Measurements from ENCODE around the gene KIAA0319L. TPM values are rescaled to one million over a fixed set of nuclear protein-coding genes. Genes with fewer than 3 reads are reported as not detected.
A peak's percentile ranks its signal among the peaks of the same experiment; 100 is the strongest.

Gene KIAA0319L
- polyA plus RNA-seq, 1 donor from 2014 or later: 38.1 TPM

DNA sequence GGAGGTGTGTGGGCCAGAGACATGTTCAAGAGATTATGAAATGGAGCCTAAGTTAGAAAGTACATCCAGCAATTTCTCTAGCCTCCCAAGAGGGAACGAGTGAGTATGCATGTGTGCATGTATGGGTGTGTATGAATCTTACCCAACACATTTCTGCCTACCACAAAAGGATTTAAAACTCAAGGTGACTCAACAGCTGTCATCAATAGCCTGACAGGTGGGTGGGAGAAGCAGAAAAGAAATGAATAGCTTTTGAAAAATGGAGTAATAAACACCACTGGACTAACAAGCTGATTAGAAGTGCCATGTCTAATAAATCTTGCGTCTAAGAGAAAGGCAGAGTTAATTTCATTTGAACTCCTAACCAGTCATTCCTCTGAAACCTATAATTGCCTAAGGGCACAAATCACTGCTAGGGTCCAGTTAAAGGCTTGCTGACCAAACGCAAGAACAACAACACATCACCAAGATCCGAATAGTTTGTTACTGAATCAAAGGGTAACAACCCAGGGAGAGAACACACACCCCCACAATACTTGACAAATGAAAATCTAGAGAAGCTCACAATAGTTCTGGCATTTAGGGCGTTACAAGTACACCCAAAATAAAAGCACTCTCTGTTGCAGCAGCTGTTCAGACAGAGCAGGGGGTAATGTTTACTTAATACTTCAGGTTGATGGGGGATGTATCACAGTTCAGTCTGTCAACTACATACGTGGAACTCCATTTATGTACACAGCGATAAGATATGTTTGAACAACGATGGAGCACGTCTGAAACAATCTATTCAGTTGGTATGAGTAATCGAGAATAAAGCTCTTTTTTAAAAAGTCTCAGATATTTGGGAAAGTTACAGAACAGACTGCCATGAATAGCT lies 1.4 kb downstream of the KIAA0319L start:
- peaks cover 5% of the 10 kb centered on the region for H3F3A ChIP-seq (ENCODE audit: insufficient read depth, low read length, poor library complexity, severe bottlenecking)
- no peak overlapping the region for H3K27ac ChIP-seq (ENCODE audit: low read length)
- H4K20me1 ChIP-seq (ENCODE audit: insufficient read depth): no peaks in the 10 kb centered on the region
- no peak overlapping the region for H2AFZ ChIP-seq (ENCODE audit: low read depth, low read length)
- peak overlapping the region; percentile 93 for H3K4me3 ChIP-seq (ENCODE audit: low read length)
- no peaks in the 10 kb centered on the region for H3K27me3 ChIP-seq (ENCODE audit: insufficient read depth, low read depth, low read length)
- no peaks in the 10 kb centered on the region for H3K9me3 ChIP-seq (ENCODE audit: low read length)
- TF ChIP-seq, protein P1, sequence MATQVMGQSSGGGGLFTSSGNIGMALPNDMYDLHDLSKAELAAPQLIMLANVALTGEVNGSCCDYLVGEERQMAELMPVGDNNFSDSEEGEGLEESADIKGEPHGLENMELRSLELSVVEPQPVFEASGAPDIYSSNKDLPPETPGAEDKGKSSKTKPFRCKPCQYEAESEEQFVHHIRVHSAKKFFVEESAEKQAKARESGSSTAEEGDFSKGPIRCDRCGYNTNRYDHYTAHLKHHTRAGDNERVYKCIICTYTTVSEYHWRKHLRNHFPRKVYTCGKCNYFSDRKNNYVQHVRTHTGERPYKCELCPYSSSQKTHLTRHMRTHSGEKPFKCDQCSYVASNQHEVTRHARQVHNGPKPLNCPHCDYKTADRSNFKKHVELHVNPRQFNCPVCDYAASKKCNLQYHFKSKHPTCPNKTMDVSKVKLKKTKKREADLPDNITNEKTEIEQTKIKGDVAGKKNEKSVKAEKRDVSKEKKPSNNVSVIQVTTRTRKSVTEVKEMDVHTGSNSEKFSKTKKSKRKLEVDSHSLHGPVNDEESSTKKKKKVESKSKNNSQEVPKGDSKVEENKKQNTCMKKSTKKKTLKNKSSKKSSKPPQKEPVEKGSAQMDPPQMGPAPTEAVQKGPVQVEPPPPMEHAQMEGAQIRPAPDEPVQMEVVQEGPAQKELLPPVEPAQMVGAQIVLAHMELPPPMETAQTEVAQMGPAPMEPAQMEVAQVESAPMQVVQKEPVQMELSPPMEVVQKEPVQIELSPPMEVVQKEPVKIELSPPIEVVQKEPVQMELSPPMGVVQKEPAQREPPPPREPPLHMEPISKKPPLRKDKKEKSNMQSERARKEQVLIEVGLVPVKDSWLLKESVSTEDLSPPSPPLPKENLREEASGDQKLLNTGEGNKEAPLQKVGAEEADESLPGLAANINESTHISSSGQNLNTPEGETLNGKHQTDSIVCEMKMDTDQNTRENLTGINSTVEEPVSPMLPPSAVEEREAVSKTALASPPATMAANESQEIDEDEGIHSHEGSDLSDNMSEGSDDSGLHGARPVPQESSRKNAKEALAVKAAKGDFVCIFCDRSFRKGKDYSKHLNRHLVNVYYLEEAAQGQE (IDR thresholded peaks at IDR 0.05; ENCODE audit: borderline replicate concordance): no peak
- TF ChIP-seq EP300 (conservative IDR thresholded peaks at IDR 0.05; ENCODE audit: poor library complexity, severe bottlenecking): no peak
- TF ChIP-seq RAD21 (conservative IDR thresholded peaks at IDR 0.05): no peak
- TF ChIP-seq TAF1 (IDR thresholded peaks at IDR 0.05; ENCODE audit: low read depth): no peak
- peak overlapping the region; percentile 90 for H3K4me2 ChIP-seq (ENCODE audit: low read length)
- no peaks in the 10 kb centered on the region for H3K9me2 ChIP-seq (ENCODE audit: insufficient read depth, low read length)
- H3K9ac ChIP-seq (ENCODE audit: low read length): peak overlapping the region; percentile 87
- H3K36me3 ChIP-seq (ENCODE audit: insufficient read depth, low read length): peaks cover 4% of the 10 kb centered on the region
- peaks cover 18% of the 10 kb centered on the region for H3K79me2 ChIP-seq (replicated peaks; ENCODE audit: insufficient read depth, low read length)

DNA sequence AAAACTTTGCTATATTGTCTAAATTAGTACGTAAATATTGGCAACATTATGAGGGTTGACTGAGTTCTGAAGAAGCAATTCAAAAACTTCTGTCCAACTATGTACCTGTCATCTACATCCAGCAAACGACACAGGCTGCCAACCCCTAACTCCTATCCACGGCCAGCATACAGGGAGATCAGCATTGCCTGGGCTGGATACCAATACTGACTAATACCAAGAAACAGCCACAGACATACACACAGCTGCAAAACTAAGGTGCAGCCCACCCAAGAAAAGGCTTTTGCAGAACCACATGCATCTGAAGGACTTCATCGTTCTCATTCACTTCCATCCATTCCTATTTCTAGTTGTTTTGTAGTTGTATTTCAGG lies 2.0 kb downstream of the KIAA0319L start:
- Histone ChIP-seq H2AFZ (ENCODE audit: low read depth, low read length) (no peak overlapping the region), H3K79me2 (replicated peaks; ENCODE audit: insufficient read depth, low read length) (peaks cover 18% of the 10 kb centered on the region), H3K9me2 (ENCODE audit: insufficient read depth, low read length) (no peaks in the 10 kb centered on the region), H3F3A (ENCODE audit: insufficient read depth, low read length, poor library complexity, severe bottlenecking) (peaks cover 5% of the 10 kb centered on the region), H3K4me2 (ENCODE audit: low read length) (no peak overlapping the region), H3K9me3 (ENCODE audit: low read length) (no peaks in the 10 kb centered on the region), H3K9ac (ENCODE audit: low read length) (no peak overlapping the region), H3K4me3 (ENCODE audit: low read length) (peak overlapping the region; percentile 93), H3K27me3 (ENCODE audit: insufficient read depth, low read depth, low read length) (no peaks in the 10 kb centered on the region), H3K36me3 (ENCODE audit: insufficient read depth, low read length) (peaks cover 4% of the 10 kb centered on the region), H4K20me1 (ENCODE audit: insufficient read depth) (no peaks in the 10 kb centered on the region), H3K27ac (ENCODE audit: low read length) (no peak overlapping the region)
- no peak for TF ChIP-seq POLR2AphosphoS5 (IDR thresholded peaks at IDR 0.05)
- no peak for TF ChIP-seq EP300 (conservative IDR thresholded peaks at IDR 0.05; ENCODE audit: poor library complexity, severe bottlenecking)
- TF ChIP-seq, protein P2, sequence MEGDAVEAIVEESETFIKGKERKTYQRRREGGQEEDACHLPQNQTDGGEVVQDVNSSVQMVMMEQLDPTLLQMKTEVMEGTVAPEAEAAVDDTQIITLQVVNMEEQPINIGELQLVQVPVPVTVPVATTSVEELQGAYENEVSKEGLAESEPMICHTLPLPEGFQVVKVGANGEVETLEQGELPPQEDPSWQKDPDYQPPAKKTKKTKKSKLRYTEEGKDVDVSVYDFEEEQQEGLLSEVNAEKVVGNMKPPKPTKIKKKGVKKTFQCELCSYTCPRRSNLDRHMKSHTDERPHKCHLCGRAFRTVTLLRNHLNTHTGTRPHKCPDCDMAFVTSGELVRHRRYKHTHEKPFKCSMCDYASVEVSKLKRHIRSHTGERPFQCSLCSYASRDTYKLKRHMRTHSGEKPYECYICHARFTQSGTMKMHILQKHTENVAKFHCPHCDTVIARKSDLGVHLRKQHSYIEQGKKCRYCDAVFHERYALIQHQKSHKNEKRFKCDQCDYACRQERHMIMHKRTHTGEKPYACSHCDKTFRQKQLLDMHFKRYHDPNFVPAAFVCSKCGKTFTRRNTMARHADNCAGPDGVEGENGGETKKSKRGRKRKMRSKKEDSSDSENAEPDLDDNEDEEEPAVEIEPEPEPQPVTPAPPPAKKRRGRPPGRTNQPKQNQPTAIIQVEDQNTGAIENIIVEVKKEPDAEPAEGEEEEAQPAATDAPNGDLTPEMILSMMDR (IDR thresholded peaks at IDR 0.05; ENCODE audit: poor library complexity, severe bottlenecking): no peak
- no peak for TF ChIP-seq TAF1 (IDR thresholded peaks at IDR 0.05; ENCODE audit: low read depth)
- TF ChIP-seq MXI1 (conservative IDR thresholded peaks at IDR 0.05; ENCODE audit: poor library complexity, severe bottlenecking): no peak
- TF ChIP-seq, protein P1 (IDR thresholded peaks at IDR 0.05; ENCODE audit: borderline replicate concordance): no peak
- TF ChIP-seq SMC3 (conservative IDR thresholded peaks at IDR 0.05; ENCODE audit: poor library complexity): no peak
- TF ChIP-seq EZH2 (IDR thresholded peaks at IDR 0.05; ENCODE audit: borderline replicate concordance, insufficient read depth, low read length, poor library complexity, severe bottlenecking): no peak
- TF ChIP-seq RAD21 (conservative IDR thresholded peaks at IDR 0.05): no peak
